ENCODE measurements around the gene NLRC3.
"Not testable (repeated sequence)": the region's sequence is repeated elsewhere in the genome, so short reads cannot be mapped to it uniquely, and the experiment has no call there.

NLRC3 gene

DNA sequence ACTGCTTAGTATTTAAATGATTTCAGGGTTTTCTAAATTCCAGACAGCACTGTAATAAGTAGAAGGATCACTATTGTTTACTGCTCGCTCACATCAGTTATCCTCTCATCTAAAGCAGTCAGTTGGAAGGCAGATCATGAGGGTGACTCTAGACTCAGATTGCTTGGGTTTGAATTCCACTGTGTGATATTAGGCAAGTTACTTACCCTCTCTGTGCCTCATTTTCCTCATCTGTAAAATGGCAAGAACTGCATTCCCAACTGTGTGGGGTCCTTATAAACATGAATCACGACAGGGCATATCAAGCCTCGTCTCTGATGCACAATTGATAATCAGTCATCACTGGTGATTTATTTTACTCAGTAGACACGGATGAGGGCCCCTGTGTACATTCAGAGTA is 61.3 kb downstream of the NLRC3 start:
- no peak for DNase-seq (ENCODE audit: low read depth in 2 of 2)

GRCh38 chr16:3514621-3515020 is 62.6 kb downstream of the NLRC3 start:
- DNase-seq (ENCODE audit: low read depth in 2 of 2), result no peak

DNA sequence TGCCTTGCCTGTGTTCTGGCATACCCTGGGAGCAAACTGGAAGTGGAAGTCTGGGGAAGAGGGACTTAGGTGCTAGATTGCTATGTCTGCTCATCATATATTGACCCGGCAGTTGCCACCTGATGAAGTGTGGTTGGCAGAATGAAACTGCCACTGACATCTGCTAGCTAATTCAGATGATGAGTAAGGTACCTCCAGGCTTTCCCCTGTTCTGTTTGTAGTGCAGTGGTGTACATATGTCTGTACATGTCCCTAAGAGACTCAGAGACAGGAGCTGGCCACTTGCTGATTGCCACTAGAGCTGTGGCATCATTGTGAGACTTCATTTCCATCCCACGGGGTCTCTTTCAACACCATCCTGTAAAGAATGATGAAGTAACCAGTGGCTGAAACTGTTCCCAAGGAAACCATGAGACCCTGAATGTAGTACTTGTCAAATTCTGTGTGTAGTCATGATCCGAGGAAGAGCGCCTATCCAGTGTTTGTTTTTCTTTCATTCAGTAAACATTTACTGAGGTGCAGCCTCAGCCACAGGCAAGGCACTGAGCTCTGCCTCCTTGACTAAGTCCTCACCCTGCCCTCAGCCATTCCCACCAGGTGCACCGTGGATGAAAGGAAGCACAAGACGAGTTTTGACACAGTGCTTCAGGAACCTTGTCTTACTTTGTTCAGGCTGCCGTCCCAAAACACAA is 63.2 kb downstream of the NLRC3 start:
- no peak for DNase-seq (ENCODE audit: low read depth in 2 of 2)

- DNase-seq (ENCODE audit: low read depth in 2 of 2), result no peak
Observed at GRCh38 chr16:3511286-3512180, 65.7 kb downstream of the NLRC3 start.

DNA sequence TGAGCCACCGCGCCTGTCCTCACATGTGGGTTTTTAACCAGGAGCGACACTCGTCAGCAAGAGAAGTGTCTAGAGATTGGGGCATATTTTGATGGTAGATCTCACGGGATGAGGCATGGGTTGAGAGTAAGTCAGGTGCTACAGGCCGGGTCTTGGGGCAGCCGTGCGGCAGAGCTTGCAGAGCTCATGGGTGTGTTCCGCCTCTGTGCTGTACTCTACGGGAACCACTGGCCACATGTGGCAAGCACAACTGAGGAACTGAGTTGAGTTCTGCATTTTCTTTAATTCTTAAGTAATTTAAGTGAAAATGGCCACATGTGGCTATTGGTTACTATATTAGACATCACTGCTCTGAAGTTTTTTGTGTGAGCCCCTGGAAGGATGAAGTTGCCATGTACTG is 66.8 kb downstream of the NLRC3 start:
- no peak for DNase-seq (ENCODE audit: low read depth in 2 of 2)

DNA sequence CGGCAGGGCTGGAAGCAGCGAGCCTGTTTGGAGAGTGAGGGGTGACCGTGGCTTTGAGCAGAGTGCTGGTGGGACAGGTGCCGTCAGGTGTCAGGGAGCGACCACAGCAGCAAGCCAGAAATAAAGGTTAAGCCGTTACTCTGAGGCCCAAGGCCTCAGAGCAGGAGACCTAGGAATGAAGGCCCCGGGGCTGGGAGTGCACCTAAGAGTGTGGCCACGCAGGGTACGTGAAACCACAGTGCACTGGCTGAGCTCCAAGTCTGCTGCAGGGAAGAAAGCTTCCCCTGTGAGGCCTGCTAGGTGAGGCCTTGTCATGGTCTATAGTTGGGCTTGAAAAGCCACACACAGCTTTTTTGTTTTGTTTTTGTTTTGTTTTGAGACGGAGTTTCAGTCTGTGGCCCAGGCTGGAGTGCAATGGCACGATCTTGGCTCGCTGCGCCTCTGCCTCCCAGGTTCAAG is 67.7 kb downstream of the NLRC3 start:
- no peak for DNase-seq (ENCODE audit: low read depth in 2 of 2)

DNA sequence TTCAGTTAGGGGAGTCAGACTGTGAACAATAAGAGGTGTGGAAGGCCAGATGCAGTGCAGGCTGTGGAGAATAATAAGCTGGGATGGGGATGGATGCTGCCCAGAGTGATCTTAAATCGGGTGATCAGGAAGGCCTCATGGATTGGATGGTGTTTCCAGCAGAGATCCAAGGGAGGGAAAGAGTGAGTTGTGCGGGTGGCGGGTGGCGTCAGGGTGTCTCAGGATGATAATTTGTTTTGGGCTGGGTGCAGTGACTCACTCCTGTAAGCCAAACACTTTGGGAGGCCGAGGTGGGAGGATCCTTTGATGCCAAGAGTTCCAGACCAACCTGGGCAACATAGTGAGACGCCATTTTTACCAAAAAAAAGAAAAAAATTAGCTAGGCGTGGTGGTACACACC is 68.5 kb downstream of the NLRC3 start:
- no peak for DNase-seq (ENCODE audit: low read depth in 2 of 2)

GRCh38 chr16:3503523-3503922 is 73.7 kb downstream of the NLRC3 start:
- no peak for DNase-seq (ENCODE audit: low read depth in 2 of 2)

DNA sequence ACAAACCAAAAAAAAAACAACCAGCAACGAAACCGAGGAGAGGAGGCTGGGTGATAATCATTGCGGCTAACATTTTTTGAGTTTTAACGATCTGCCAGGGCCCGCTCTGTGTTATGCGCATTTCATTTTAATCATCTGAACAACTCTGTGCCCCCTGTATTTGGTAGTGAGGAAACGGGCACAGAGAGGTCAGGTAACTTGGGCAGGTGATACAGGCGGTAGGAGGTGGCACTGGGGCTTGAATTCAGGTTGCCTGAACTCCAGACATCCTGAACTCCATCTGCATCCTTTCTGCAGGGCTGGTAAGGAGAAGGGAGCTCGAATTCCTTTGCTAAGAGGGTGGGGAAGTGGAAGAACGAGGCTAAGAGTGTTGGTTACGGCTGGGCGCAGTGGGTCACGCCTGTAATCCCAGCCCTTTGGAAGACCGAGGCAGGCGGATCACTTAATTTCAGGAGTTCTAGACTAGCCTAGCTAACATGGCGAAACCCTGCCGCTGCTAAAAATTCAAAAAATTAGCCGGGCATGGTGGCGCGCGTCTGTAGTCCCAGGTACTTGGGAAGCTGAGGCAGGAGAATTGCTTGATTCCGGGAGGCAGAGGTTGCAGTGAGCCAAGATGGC is 75.3 kb downstream of the NLRC3 start:
- DNase-seq (ENCODE audit: low read depth in 2 of 2), result no peak

DNA sequence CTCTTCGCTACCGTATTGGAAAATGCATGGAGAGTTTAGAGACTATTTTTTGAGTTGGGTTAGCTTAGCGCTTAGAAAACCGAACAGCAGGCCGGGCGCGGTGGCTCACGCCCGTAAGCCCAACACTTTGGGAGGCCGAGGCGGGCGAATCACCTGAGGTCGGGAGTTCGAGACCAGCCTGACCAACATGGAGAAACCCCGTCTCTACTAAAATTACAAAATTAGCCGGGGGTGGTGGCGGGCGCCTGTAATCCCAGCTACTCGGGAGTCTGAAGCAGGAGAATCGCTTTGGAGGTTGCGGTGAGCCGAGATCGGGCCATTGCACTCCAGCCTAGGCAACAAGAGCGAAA is 75.8 kb downstream of the NLRC3 start:
- not testable (repeated sequence) for DNase-seq (ENCODE audit: low read depth in 2 of 2)

DNA sequence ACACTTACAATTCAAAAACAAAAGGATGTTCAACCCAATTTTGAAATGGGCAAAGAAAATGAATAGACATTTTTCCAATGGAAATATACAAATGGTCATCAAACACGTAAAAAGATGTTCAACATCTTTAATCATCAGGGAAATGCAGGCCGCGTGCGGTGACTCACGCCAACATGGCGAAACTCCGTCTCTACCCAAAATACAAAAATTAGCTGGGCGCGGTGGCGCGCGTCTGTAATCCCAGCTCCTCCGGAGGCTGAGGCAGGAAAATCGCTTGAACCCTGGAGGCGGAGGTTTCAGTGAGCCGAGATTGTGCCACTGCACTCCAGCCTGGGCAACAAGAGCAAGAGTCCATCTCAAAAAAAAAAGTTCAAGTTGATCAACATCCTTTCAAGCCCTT is 78.2 kb downstream of the NLRC3 start:
- no peak for DNase-seq (ENCODE audit: low read depth in 2 of 2)

- DNase-seq (ENCODE audit: low read depth in 2 of 2), result no peak
Observed at GRCh38 chr16:3497771-3498170, 79.4 kb downstream of the NLRC3 start.

- no peak for DNase-seq (ENCODE audit: low read depth in 2 of 2)
Observed at GRCh38 chr16:3496386-3496785, 80.8 kb downstream of the NLRC3 start.

GRCh38 chr16:3495176-3495575 is 82.0 kb downstream of the NLRC3 start, which contains the start of gene C16orf90:
Gene C16orf90 (minus strand): TSS chr16:3495489. CDS start chr16:3495421, 68 bp downstream.
- DNase-seq (ENCODE audit: low read depth in 2 of 2), result no peak

GRCh38 chr16:3494386-3494973 is 82.7 kb downstream of the NLRC3 start:
- no peak for DNase-seq (ENCODE audit: low read depth in 2 of 2)

GRCh38 chr16:3492356-3492755 is 84.8 kb downstream of the NLRC3 start:
- DNase-seq (ENCODE audit: low read depth in 2 of 2), result no peak

- DNase-seq (ENCODE audit: low read depth in 2 of 2), result no peak
Observed at GRCh38 chr16:3490911-3491629, 86.1 kb downstream of the NLRC3 start.
